Measurements from ENCODE around the gene SLC35B4. TPM values are rescaled to one million over a fixed set of nuclear protein-coding genes. Genes with fewer than 3 reads are reported as not detected.
A peak's percentile ranks its signal among the peaks of the same experiment; 100 is the strongest.

SLC35B4 gene
- total and polyA plus RNA-seq, 2 donors (not counting 1 experiment from before 2014, with no cell fraction given), result 6.0 to 14.8 TPM

- Mint-ChIP-seq H3K9me3 (ENCODE audit: insufficient read depth) (no peaks in the 10 kb centered on the region), H3K27me3 (peaks cover 5% of the 10 kb centered on the region), H3K4me3 (no peak overlapping the region), H3K27ac (no peak overlapping the region), H3K4me1 (peaks cover 5% of the 10 kb centered on the region)
- Histone ChIP-seq H3K9ac (ENCODE audit: low read length) (no peak overlapping the region), H3K4me2 (replicated peaks; ENCODE audit: low read depth, low read length, poor library complexity, severe bottlenecking) (no peak overlapping the region), H3K9me3 (ENCODE audit: control extremely low read depth in 1 of 3, control insufficient read depth in 2 of 3, insufficient read depth in 1 of 3, low read length in 2 of 3) (no peaks in the 10 kb centered on the region), H3K4me1 (ENCODE audit: control insufficient read depth in 2 of 2, insufficient read depth in 2 of 2, low read length in 2 of 2) (no peaks in the 10 kb centered on the region), H3K36me3 (replicated peaks in 1 of 2; ENCODE audit: control extremely low read depth in 1 of 2, control insufficient read depth in 1 of 2, extremely low read depth in 1 of 2, insufficient read depth in 2 of 2, low read length in 1 of 2) (no peaks in the 10 kb centered on the region), H3K79me2 (ENCODE audit: control insufficient read depth, insufficient read depth, low read length) (no peaks in the 10 kb centered on the region), H4K20me1 (ENCODE audit: control insufficient read depth, insufficient read depth, low read length, poor library complexity, severe bottlenecking) (no peaks in the 10 kb centered on the region), H3K4me3 (ENCODE audit: control extremely low read depth in 1 of 5, extremely low read depth in 1 of 5, insufficient read depth in 1 of 5, low read depth in 2 of 5, low read length in 4 of 5) (no peak overlapping the region), H3K27me3 (replicated peaks in 1 of 4; ENCODE audit: control extremely low read depth in 1 of 4, control insufficient read depth in 3 of 4, insufficient read depth in 4 of 4, low read length in 3 of 4) (no peaks in the 10 kb centered on the region), H2AFZ (ENCODE audit: insufficient read depth, low read depth, low read length, poor library complexity, severe bottlenecking) (no peak overlapping the region), H3K27ac (ENCODE audit: low read length in 2 of 2) (no peak overlapping the region)
- DNase-seq (peak; percentile 14), ATAC-seq (ENCODE audit: low read depth) (no peak)
- WGBS (ENCODE audit: insufficient coverage), result no CpG with 5 or more reads among the region's 2 CpGs
- ChIA-PET POLR2A (no interaction called here), CTCF (no interaction called here)
- intact Hi-C loops (cut with micrococcal nuclease), result no loop called here
- TF ChIP-seq CTCF (IDR thresholded peaks at IDR 0.05), result no peak
- no peak for TF ChIP-seq EZH2 (IDR thresholded peaks at IDR 0.05; ENCODE audit: borderline replicate concordance, insufficient read depth, low read depth, low read length, poor library complexity, severe bottlenecking)
These were observed 71.5 kb downstream of the SLC35B4 start for GRCh38 chr7:134245253-134245652.

Other genes starting within 250 kb of the SLC35B4 start
- 0.49 and 0.87 TPM in 2 replicates for gene LRGUK, start 189.6 kb downstream of the SLC35B4 start, total RNA-seq
- gene LRGUK, start 189.6 kb downstream of the SLC35B4 start, polyA plus RNA-seq, result 0.27 and 0.65 TPM in 2 replicates
- gene AKR1B1, start 142.2 kb upstream of the SLC35B4 start, total RNA-seq, result 89.6 and 94.7 TPM in 2 replicates
- 82.9 and 111 TPM in 2 replicates for gene AKR1B1, start 142.2 kb upstream of the SLC35B4 start, polyA plus RNA-seq
- not detected in 2 replicates for gene AKR1B10, start 210.6 kb upstream of the SLC35B4 start, total RNA-seq
- gene AKR1B10, start 210.6 kb upstream of the SLC35B4 start, polyA plus RNA-seq, result not detected in 2 replicates
- not detected in 2 replicates for gene AKR1B15, start 232.2 kb upstream of the SLC35B4 start, total RNA-seq
- gene AKR1B15, start 232.2 kb upstream of the SLC35B4 start, polyA plus RNA-seq, result not detected in 2 replicates

All from B cell (primary cell).